HG03139 (cell line): ENCODE results near the gene BFSP2.
"Not testable (repeated sequence)": the region's sequence is repeated elsewhere in the genome, so short reads cannot be mapped to it uniquely, and the experiment has no call there.

ENCODE experiments used
- ATAC-seq: cut with Tn5 transposase; IDR thresholded peaks from one replicate; pipeline ENCODE4 v1.9.1; 2021; ENCODE audit not compliant: unreplicated experiment

Gene BFSP2

GRCh38 chr3:133452641-133453319, 52.9 kb downstream of the BFSP2 start:
- no peak for ATAC-seq

- ATAC-seq, result no peak
These were observed 53.5 kb downstream of the BFSP2 start for GRCh38 chr3:133453383-133453782.

GRCh38 chr3:133455281-133455680, 55.4 kb downstream of the BFSP2 start:
- no peak for ATAC-seq

DNA sequence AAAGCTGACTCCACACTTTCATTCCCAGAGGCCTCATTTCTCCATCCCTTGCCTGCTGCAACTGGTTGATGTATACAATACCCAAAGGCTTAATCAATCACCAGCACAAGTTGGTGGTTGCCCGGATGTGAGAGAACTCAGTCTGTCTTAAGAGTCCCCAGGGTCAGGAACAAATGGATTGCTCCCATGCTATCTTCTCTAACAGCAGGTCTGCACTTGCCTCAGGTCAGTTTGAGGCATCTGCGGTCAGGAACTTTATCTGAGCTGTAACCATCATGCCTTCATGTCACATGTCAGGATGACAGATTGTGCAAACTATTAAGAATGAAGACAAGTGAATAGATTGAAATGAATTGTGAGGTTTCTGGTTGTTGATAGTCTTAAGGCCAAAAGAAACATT, 56.1 kb downstream of the BFSP2 start:
- no peak for ATAC-seq

DNA sequence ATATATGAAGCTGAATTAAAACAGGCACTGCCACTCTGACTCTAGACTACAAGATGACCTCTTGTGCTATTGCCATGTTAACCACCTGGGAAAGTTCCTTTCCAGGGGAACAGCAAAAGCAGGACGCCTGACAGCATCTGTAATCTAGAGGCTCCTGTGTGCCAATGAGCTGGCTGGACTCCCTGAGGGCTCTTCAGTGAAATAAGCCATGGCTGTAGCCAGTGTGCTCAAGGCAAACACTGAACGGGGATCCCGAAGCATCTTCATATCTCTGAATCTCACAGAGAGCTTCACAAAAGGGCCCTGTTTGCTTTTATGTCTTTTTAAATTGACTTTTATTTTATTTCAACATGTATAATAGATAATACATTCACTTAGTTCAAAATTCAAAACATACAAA, 57.2 kb downstream of the BFSP2 start:
- no peak for ATAC-seq

- no peak for ATAC-seq
These were observed 57.7 kb downstream of the BFSP2 start for GRCh38 chr3:133457465-133458067.

DNA sequence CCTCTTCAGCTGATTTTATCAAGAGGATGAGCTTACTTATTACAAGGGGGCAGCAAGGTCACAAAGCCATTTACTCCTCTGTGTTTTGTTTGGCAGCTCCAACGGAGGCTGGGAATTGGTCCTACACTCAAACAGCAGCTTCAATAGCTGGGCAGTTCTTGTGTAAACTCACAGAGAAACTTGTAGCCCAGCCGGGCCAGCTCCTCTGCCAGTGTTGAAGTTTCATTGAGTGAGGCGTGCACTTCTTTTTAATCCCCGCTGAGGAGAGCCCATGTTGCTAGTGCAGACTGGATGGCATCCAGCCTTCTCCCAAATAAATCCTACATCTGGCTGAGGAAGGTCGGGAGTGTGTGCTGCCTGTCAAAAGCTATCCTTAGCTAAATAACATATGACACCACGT, 59.5 kb downstream of the BFSP2 start:
- no peak for ATAC-seq

DNA sequence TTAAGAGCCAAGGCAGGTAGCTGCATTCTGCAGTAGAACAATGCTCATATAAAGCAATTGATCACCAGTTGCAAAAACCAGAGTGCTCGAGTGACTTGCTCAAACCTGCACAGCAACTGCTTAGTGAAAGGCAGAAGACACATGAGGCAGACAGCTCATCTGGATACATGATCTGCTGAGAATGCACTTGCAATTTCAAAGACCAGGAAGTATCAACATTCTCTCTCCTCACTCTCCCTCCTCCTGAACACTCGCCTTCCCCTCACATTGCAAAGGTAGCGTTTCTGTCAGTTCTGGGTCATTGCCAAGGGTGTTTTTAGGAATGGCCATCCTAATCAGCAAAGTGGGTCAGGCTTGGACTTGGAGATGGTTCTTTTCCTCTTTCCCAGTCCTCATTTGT, 61.0 kb downstream of the BFSP2 start:
- ATAC-seq, result no peak

DNA sequence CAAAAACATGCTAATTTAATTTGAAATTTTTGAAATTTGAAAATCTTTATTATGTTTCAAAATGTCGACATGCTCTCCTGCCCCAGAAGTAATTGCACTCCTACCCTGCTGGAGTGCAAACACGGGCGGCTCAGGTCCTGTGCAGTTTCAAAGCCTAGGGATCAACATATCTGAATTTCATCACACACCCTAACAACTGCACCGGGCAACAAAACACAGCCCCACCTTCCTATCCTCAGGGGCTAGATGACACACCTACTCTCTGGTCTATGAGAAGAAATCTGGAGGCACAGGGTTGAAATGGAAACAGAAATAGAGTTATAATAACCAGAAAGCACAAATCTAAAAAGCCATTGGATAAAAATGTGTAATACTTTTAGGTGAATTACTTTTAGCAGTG, 61.4 kb downstream of the BFSP2 start:
- ATAC-seq, result no peak

- ATAC-seq, result no peak
These were observed 63.5 kb downstream of the BFSP2 start for GRCh38 chr3:133463347-133463860.

- no peak for ATAC-seq
These were observed 64.7 kb downstream of the BFSP2 start for GRCh38 chr3:133464573-133464972.

DNA sequence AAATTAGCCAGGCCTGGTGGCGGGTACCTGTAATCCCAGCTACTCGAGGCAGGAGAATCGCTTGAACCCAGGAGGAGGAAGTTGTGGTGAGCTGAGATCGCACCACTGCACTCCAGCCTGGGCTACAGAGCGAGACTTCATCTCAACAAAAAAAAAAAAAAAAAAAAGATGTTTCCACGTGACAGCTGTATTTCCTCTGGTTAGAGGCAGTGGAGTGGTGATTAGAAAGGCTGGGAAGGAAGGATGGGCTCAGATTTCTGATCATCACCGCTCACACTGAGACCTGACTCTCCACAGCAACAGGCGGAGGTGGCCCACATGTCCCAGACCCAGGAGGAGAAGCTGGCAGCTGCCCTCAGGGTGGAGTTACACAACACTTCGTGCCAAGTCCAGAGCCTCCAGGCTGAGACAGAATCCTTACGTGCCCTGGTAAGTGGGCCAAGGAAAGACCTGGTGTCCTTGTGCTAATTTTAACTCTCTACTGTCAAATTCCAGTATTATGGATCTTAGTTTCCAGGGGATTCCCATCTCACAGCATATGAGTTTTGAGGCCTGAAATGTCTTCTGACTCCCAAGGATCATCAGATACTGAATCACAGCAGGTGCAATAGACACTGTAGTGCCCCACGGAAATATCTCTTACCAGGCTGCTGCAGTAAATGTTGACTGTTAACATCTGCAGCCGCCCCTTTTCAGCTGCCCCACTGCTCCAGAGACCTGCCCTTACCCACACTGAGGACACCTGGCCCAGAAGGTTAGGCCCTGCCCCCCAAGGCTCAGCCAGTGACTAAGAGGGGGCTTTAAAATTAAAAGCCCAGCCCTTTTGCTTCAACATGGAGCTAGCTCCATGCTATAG, 66.9 kb downstream of the BFSP2 start:
- ATAC-seq, result no peak

- no peak for ATAC-seq
These were observed 67.9 kb downstream of the BFSP2 start for GRCh38 chr3:133467780-133468179.

- no peak for ATAC-seq
These were observed 68.4 kb downstream of the BFSP2 start for GRCh38 chr3:133468251-133468721.

DNA sequence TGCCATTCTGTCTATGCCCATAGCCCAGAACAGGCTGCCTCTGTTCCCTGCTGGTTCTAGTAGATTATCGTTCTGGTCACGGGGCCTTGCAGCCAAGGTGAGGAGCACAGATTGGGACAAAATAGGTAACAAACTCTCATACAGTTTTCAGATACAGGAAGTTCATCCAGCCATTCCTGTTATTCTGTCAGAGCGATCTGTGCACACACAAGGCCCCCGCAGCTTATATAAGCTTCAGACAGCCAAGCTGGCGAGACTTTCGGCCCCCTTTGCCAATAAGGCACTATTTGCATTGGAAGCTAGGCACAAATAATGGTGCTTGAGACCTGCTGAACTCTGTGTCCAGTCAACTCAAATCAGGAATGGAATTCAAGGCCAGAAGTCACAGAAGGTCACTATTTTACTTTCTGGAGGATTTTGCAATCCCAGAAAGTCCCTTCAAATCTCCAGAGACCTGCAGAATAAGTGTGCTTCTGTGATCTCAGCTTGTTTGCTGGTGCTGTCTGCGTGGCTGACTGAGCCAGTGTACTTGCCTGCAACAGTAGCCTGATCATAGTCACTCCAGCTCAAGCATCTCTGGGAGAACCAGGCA, 69.4 kb downstream of the BFSP2 start:
- ATAC-seq, result no peak

DNA sequence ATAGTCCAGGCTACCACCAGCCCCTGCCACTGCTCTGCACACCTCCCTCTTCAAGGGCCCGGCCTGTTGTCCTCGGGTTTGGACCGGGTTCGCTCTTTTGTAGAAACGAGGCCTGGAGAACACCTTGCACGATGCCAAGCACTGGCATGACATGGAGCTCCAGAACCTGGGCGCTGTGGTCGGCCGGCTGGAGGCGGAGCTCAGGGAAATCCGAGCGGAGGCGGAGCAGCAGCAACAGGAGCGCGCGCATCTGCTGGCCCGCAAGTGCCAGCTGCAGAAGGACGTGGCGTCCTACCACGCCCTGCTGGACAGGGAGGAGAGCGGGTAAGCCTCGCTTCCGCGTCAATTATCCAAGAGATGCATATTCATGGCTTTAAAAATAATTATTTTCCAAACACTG, 72.4 kb downstream of the BFSP2 start:
- ATAC-seq, result no peak

DNA sequence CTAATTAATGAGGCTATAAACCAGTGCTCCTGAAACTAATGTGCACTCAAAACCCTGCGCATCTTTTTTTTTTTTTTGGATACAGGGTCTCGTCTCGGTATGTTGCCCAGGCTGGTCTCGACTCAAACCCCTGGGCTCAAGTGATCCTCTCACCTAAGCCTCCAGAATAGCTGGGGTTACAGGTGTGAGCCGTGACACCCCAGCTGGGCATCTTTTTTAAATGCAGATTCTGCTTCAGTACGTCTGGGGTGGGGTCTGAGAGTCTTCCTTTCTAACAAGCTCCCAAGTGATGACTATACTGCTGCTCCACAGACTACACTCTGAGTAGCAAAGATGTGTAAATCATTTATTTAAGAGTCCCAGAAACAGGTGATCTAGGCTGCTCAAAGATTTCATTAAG, 73.0 kb downstream of the BFSP2 start:
- no peak for ATAC-seq

DNA sequence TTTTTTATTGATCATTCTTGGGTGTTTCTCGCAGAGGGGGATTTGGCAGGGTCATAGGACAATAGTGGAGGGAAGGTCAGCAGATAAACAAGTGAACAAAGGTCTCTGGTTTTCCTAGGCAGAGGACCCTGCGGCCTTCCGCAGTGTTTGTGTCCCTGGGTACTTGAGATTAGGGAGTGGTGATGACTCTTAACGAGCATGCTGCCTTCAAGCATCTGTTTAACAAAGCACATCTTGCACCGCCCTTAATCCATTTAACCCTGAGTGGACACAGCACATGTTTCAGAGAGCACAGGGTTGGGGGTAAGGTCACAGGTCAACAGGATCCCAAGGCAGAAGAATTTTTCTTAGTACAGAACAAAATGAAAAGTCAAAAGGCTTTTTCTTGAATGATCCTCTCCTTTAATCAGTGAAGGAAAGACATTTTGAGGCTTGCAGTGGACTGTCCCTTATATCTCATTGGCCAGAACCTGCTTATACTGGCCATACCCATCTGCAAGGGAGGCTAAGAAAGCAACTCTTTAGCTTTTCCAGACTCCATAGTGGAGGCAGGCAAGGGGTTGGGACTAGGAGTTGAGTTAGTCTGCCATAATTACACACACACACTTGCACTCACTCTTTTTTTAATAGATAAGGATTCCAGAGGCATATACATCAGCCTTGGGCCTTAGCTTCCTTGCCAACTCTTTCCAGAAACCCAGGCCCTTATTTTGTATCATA, 73.8 kb downstream of the BFSP2 start:
- ATAC-seq, result not testable (repeated sequence)

GRCh38 chr3:133474251-133474801, 74.5 kb downstream of the BFSP2 start:
- ATAC-seq, result no peak

GRCh38 chr3:133474817-133475216, 75.0 kb downstream of the BFSP2 start:
- no peak for ATAC-seq
